SK-N-SH (cell line): ENCODE results near the gene RFT1. TPM values are rescaled to one million over a fixed set of nuclear protein-coding genes. Genes with fewer than 3 reads are reported as not detected.

Experiments used
- CTCF ChIA-PET: fragments of 300-600, 350-600 bp; formaldehyde crosslinking; extraction: SDS; loops from one replicate; lab custom pipeline; 2021; lab: Yijun Ruan, JAX
- POLR2A ChIA-PET: fragments of 350-600 bp; sonication (Branson Sonifier 250); formaldehyde crosslinking; extraction: SDS; loops from one replicate; lab custom pipeline; 2020; ENCODE audit warnings: antibody characterized with exemption, inconsistent platforms; lab: Yijun Ruan, JAX
- DNase-seq: peaks from one replicate; pipeline ENCODE4 v3.0.0; 2012
- H2AFZ ChIP-seq: fragments of 200-600 bp; sonication (generic); 2 replicates; pipeline ENCODE4 v1.8.1; 2016; ENCODE audit warnings: antibody characterized with exemption, mild to moderate bottlenecking, low read depth
- H3F3A ChIP-seq: fragments of 200-600 bp; sonication (generic); replicated peaks from 2 replicates; pipeline ENCODE3; 2016; ENCODE audit warnings: antibody characterized with exemption, mild to moderate bottlenecking; ENCODE audit not compliant: insufficient read depth
- H3K27ac ChIP-seq, 2 experiments: fragments of 200-500 bp in 1 of 2; fragments of 200-600 bp in 1 of 2; sonication (Bioruptor generic) in 1 of 2; sonication (generic), shearing (Covaris generic) in 1 of 2; 2 replicates each; pipeline versions ENCODE4 v1.5.1 to v1.6.1; 2014 to 2016; ENCODE audit warnings: low read depth in 2 of 2, inconsistent platforms in 1 of 2, low read length in 1 of 2, mild to moderate bottlenecking in 1 of 2, mixed read lengths in 1 of 2
- H3K27me3 ChIP-seq: fragments of 200-600 bp; sonication (generic), shearing (Covaris generic); 2 replicates; pipeline ENCODE4 v1.6.1; 2016; ENCODE audit warnings: mixed run types; ENCODE audit not compliant: insufficient read depth
- H3K36me3 ChIP-seq, 2 experiments: fragments of 200-500 bp in 1 of 2; fragments of 200-600 bp in 1 of 2; sonication (Bioruptor generic) in 1 of 2; sonication (generic) in 1 of 2; replicated peaks in 1 of 2; 2 replicates each; pipeline versions ENCODE3 to v1.5.1; 2014 to 2016; ENCODE audit warnings: low read length in 1 of 2, mild to moderate bottlenecking in 1 of 2; ENCODE audit not compliant: insufficient read depth in 2 of 2, control insufficient read depth in 1 of 2
- H3K4me1 ChIP-seq, 2 experiments: fragments of 200-500 bp in 1 of 2; fragments of 200-600 bp in 1 of 2; sonication (Bioruptor generic) in 1 of 2; sonication (generic), shearing (Covaris generic) in 1 of 2; 2 replicates each; pipeline versions ENCODE4 v1.5.1 to v1.6.1; 2014 to 2016; ENCODE audit warnings: low read depth in 1 of 2, low read length in 1 of 2, mixed run types in 1 of 2; ENCODE audit not compliant: insufficient read depth in 2 of 2, control insufficient read depth in 1 of 2
- H3K4me2 ChIP-seq: fragments of 200-600 bp; sonication (generic), shearing (Covaris generic); 2 replicates; pipeline ENCODE4 v1.6.1; 2017; ENCODE audit warnings: mixed run types
- H3K4me3 ChIP-seq, 2 experiments: fragments of 200-500 bp in 1 of 2; fragments of 200-600 bp in 1 of 2; sonication (Bioruptor generic) in 1 of 2; sonication (generic), shearing (Covaris generic) in 1 of 2; 2 replicates each; pipeline versions ENCODE4 v1.5.1 to v1.8.1; 2014 to 2016; ENCODE audit warnings: low read depth in 2 of 2, inconsistent platforms in 1 of 2, low read length in 1 of 2, mild to moderate bottlenecking in 1 of 2, mixed read lengths in 1 of 2, moderate library complexity in 1 of 2
- H3K79me2 ChIP-seq: fragments of 200-600 bp; sonication (generic); 2 replicates; pipeline ENCODE4 v1.8.1; 2017; ENCODE audit warnings: mild to moderate bottlenecking; ENCODE audit not compliant: insufficient read depth
- H3K9ac ChIP-seq: fragments of 200-600 bp; sonication (generic); 2 replicates; pipeline ENCODE4 v1.6.1; 2017; ENCODE audit warnings: mixed run types
- H3K9me2 ChIP-seq: fragments of 200-600 bp; sonication (generic); 2 replicates; pipeline ENCODE4 v1.6.1; 2017; ENCODE audit warnings: mixed run types
- H3K9me3 ChIP-seq: fragments of 200-600 bp; sonication (generic); 2 replicates; pipeline ENCODE4 v1.6.1; 2017; ENCODE audit warnings: mixed run types, mild to moderate bottlenecking, moderate library complexity
- H4K20me1 ChIP-seq: fragments of 200-600 bp; sonication (generic); 2 replicates; pipeline ENCODE4 v1.6.1; 2017; ENCODE audit warnings: mild to moderate bottlenecking, mixed run types; ENCODE audit not compliant: insufficient read depth
- ELF1 ChIP-seq: IDR thresholded peaks from 2 replicates; pipeline ENCODE4 v1.4.0; 2012
- POLR2AphosphoS5 ChIP-seq: IDR thresholded peaks from 2 replicates; pipeline ENCODE4 v1.6.1; 2012; ENCODE audit warnings: low read depth, low read length
- SIN3A ChIP-seq: IDR thresholded peaks from 2 replicates; pipeline ENCODE4 v1.6.1; 2012; ENCODE audit warnings: low read depth, mild to moderate bottlenecking, low read length, moderate library complexity, borderline replicate concordance
- WGBS: methylation state at CpG from one replicate; pipeline ENCODE4 v1.1.6; 2017; ENCODE audit warnings: low lambda C conversion rate; 5-methylcytosine and 5-hydroxymethylcytosine counted together
- polyA plus RNA-seq, 3 experiments: library from polyadenylated mRNA; depleted of rRNA; stranded (reverse); fragments of >200 nt; gene quantifications; 2 replicates each; pipeline ENCODE4 v1.2.3, GENCODE V29; 2012
- TF ChIP-seq, protein P1 (sequence below): fragments of 150-350 bp; IDR thresholded peaks from 2 replicates; pipeline ENCODE4 v1.6.1; 2017; ENCODE audit warnings: antibody characterized with exemption, low read length, low read depth, borderline replicate concordance
- TF ChIP-seq, protein P2 (sequence below): fragments of 150-350 bp; IDR thresholded peaks from 2 replicates; pipeline ENCODE4 v1.6.1; 2016; ENCODE audit warnings: mild to moderate bottlenecking, low read depth, low read length
- TF ChIP-seq, protein P3 (sequence below): IDR thresholded peaks from 2 replicates; pipeline ENCODE4 v1.4.0; 2012; ENCODE audit warnings: low read depth, borderline replicate concordance

RFT1 gene
- polyA plus RNA-seq, 1 of the 3 experiments (the other 2 are of a cell fraction): 13.8 TPM

DNA sequence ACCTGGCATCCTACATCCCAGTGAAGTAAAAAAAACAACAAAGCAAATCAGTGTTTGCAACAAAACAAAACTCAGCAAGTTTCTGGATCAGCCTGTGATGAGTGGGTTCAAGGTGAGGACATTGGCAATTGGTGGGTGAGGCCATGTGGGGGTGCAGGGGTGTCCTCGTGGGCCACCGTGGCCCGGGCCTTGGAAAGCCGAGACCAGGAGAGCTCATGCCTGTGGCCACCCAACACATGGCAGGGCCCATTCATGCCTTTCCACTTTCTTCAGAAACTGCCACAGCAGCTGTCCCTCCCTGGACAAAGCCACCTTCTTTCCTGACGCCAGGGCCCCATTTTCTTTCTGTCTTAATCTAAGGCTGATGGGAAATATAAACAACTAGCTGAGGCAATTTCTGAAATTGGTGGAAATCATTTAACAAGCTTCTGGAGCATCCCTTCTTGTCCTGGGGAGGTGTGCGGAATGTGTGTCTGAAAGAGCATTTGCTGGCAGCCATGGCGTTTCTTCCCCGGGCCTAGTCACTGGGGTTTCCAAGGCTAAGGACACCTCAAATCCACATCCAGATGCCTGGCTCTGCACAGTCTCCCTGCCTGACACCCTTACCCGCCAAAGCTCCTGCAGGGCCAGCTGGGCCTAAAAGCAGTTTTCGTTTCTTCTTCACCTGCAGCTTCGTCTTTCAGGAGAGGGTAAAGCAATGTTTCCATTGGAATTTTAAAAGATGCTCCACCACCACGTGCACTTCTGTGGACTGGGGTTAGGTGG lies 50.3 kb downstream of the RFT1 start:
- H3K9ac ChIP-seq: no peak overlapping the region
- TF ChIP-seq, protein P1, sequence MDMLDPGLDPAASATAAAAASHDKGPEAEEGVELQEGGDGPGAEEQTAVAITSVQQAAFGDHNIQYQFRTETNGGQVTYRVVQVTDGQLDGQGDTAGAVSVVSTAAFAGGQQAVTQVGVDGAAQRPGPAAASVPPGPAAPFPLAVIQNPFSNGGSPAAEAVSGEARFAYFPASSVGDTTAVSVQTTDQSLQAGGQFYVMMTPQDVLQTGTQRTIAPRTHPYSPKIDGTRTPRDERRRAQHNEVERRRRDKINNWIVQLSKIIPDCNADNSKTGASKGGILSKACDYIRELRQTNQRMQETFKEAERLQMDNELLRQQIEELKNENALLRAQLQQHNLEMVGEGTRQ: no peak
- TF ChIP-seq POLR2AphosphoS5: no peak
- no peak for TF ChIP-seq ELF1
- TF ChIP-seq SIN3A: no peak
- TF ChIP-seq, protein P2, sequence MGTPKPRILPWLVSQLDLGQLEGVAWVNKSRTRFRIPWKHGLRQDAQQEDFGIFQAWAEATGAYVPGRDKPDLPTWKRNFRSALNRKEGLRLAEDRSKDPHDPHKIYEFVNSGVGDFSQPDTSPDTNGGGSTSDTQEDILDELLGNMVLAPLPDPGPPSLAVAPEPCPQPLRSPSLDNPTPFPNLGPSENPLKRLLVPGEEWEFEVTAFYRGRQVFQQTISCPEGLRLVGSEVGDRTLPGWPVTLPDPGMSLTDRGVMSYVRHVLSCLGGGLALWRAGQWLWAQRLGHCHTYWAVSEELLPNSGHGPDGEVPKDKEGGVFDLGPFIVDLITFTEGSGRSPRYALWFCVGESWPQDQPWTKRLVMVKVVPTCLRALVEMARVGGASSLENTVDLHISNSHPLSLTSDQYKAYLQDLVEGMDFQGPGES: no peak
- H3K27ac ChIP-seq: no peak overlapping the region
- no peak overlapping the region for H3K4me2 ChIP-seq
- H3K79me2 ChIP-seq: no peaks in the 10 kb centered on the region
- DNase-seq: no peak
- POLR2A ChIA-PET: no interaction called here
- H3K9me3 ChIP-seq: no peaks in the 10 kb centered on the region
- no peak overlapping the region for H3K4me3 ChIP-seq
- H3K9me2 ChIP-seq: no peaks in the 10 kb centered on the region
- H4K20me1 ChIP-seq: no peaks in the 10 kb centered on the region
- no peaks in the 10 kb centered on the region for H3K27me3 ChIP-seq
- no peaks in the 10 kb centered on the region for H3K36me3 ChIP-seq
- H3F3A ChIP-seq: no peaks in the 10 kb centered on the region
- CTCF ChIA-PET: interaction anchor here (0.7 to 2.5 kb wide), 4 partner anchors 8 to 229 kb away, joined by 3 to 5 read pairs (median 3); no protein-coding TSS in a partner anchor
- WGBS: 82% methylated on average over 10 of the region's 12 CpGs
- no peak overlapping the region for H2AFZ ChIP-seq
- peaks cover 0 to 16% of the 10 kb centered on the region in 2 experiments; a peak in 1 of 4 replicates for H3K4me1 ChIP-seq

DNA sequence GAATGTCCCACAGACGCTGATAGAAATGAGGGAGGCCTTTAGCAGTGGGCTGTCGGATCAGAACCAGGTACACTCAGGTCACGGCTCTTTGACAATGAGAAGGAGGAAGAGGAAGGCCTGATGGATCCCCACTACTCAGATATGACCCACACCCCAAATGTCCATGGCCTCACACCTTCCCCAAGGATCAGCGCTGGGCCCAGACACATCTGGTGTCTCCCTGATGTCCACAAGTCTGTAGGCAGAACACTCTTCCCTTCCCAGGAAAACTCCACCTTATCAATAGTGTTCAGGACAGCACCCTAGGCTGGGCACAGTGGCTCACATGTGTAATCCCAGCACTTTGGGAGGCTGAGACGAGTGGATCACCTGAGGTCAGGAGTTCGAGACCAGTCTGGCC lies 51.1 kb downstream of the RFT1 start:
- Histone ChIP-seq H3F3A (no peaks in the 10 kb centered on the region), H3K79me2 (no peaks in the 10 kb centered on the region), H3K9me2 (no peaks in the 10 kb centered on the region), H4K20me1 (no peaks in the 10 kb centered on the region), H3K4me3 (no peak overlapping the region), H3K4me2 (no peak overlapping the region), H3K27me3 (no peaks in the 10 kb centered on the region), H3K4me1 (peaks cover 0 to 10% of the 10 kb centered on the region in 2 experiments; a peak in 1 of 4 replicates), H3K36me3 (no peaks in the 10 kb centered on the region), H2AFZ (no peak overlapping the region), H3K27ac (no peak overlapping the region), H3K9ac (no peak overlapping the region), H3K9me3 (no peaks in the 10 kb centered on the region)
- ChIA-PET POLR2A (no interaction called here), CTCF (interaction anchor here (1.0 to 2.5 kb wide), 3 partner anchors 13 to 144 kb away, joined by 3 to 5 read pairs (median 5); no protein-coding TSS in a partner anchor)
- DNase-seq: no peak
- WGBS: 90% methylated on average over 5 of the region's 6 CpGs
- TF ChIP-seq SIN3A: no peak
- TF ChIP-seq, protein P3, sequence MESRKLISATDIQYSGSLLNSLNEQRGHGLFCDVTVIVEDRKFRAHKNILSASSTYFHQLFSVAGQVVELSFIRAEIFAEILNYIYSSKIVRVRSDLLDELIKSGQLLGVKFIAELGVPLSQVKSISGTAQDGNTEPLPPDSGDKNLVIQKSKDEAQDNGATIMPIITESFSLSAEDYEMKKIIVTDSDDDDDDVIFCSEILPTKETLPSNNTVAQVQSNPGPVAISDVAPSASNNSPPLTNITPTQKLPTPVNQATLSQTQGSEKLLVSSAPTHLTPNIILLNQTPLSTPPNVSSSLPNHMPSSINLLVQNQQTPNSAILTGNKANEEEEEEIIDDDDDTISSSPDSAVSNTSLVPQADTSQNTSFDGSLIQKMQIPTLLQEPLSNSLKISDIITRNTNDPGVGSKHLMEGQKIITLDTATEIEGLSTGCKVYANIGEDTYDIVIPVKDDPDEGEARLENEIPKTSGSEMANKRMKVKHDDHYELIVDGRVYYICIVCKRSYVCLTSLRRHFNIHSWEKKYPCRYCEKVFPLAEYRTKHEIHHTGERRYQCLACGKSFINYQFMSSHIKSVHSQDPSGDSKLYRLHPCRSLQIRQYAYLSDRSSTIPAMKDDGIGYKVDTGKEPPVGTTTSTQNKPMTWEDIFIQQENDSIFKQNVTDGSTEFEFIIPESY: no peak
